Activated gamma-delta T cell (primary cell): Measurements from ENCODE around the gene RABEPK.
A peak's percentile ranks its signal among the peaks of the same experiment; 100 is the strongest.
"Not testable (repeated sequence)": the region's sequence is repeated elsewhere in the genome, so short reads cannot be mapped to it uniquely, and the experiment has no call there.

Experiments used
- DNase-seq: peaks from one replicate; lab custom pipeline; 2025; lab: John Stamatoyannopoulos, UW

The RABEPK gene

GRCh38 chr9:125195591-125195990, 4.8 kb upstream of the RABEPK start:
- not testable (repeated sequence) for DNase-seq

DNA sequence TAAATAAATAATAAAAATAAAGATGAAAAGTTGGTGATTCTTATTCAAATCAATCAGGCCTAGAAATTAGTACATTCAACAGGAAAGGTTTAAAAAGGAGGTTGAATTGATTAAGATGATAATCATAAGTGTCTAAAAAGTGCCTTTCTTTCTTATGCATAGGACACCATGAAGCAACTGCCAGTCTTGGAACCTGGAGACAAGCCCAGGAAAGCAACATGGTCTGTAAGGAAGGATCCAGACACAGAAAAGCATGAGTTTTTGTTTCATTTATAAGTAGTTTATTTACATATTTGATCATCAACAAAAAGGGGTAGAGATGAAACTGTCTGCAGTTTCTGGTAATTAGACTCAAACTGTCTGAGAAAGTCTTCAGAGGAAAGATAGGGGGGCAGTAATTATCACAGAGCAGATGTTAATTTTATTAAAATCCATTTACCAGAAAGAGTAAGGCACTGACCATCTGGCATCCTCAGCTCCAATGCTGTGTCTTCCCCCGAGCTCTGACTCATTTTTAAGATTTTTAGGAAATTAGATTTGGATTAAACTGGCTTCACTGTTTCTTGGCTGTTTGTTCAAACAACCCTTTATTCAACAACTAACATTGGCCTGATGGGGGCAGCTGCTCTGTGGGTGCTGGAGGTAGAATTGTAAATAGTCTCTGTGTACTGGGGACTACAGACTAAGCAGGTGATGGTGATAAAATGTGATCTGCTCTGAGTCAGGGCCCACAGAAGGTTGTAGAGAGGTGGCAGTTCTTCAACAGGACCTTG, 2.7 kb downstream of the RABEPK start:
- DNase-seq: no peak

DNA sequence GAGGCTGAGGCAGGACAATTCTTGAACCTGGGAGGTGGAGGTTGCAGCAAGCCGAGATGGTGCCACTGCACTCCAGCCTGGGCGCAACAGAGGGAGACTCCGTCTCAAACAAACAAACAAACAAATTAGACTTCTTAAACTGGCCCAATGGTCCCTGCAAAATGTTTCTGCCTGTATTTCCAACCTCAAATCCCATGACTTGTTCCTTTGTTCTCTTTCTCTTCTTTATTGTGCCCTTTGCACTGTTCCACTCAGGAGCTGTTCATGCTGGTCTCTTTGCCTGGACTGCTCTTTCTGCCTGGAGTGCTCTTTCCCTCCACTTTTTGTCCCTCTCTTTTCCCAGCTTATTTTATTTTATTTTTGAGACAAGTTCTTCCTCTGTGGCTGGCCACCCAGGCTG, 4.1 kb downstream of the RABEPK start:
- no peak for DNase-seq

DNA sequence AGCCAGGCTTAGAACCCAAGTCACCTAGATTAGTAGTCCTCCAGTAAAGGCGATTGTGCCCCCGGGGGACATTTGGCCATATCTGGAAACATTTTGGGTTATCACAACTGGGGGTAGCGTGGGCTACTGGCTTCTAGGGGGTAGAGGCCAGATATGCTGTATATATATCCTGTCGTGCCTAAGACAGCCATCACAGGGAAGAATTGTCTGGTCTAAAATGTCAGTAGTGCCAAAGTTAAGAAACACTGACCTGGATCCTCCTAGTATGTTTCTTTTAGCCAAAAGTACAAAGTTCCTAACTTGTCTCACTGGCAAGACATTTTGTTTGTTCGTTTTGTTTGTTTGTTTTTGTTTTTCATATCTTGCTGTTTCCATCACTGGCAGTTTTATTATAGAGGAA, 13.8 kb downstream of the RABEPK start:
- DNase-seq: no peak

DNA sequence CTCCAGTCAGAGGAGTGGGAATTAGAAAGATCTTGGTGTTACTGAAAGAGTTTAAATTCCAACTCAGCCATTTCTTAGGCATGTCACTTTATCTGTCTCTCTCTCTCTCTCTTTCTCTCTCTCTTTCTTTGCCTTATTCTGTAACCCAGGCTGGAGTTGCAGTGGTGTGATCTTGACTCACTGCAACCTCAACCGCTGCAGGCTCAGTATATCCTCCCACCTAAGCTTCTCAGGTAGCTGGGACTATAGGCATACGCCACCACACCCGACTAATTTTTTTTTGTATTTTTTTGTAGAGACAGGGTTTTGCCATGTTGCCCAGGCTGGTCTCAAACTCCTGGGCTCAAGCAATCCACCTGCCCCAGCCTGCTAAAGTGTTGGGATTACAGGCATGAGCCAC, 18.3 kb downstream of the RABEPK start:
- no peak for DNase-seq

DNA sequence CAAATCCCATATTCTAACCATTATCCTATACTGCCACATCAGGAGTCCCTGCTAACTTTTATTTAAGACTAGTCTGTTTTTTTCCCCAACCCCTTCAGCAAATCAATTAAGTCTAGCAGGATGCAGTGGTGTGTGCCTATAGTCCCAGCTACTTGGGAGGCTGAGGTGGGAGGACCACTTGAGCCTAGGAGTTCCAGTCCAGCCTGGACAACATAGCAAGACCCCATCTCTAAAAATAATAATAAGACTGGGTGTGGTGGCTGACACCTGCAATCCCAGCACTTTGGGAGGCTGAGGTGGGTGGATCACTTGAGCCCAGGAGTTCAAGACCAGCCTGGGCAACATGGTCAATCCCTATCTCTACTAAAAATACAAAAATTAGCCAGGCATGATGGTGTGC, 24.5 kb downstream of the RABEPK start:
- DNase-seq: not testable (repeated sequence)

GRCh38 chr9:125227761-125228160, 27.4 kb downstream of the RABEPK start:
- DNase-seq: no peak

DNA sequence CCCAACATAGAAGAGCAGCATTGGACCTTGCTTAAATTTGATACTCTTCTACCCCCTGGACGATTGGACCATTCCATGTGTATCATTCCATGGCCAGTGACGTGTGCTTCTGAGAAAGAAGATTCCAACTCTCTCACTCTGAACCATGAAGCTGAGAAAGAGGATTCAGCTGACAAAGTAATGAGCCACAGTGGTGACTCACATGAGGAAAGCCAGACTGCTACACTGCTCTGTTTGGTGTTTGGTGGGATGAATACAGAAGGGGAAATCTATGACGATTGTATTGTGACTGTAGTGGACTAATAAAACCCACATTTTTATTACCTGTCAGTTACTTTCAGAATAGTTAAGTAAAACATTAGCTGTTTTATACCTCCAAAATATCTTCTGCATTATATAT, 33.3 kb downstream of the RABEPK start:
- no peak for DNase-seq

DNA sequence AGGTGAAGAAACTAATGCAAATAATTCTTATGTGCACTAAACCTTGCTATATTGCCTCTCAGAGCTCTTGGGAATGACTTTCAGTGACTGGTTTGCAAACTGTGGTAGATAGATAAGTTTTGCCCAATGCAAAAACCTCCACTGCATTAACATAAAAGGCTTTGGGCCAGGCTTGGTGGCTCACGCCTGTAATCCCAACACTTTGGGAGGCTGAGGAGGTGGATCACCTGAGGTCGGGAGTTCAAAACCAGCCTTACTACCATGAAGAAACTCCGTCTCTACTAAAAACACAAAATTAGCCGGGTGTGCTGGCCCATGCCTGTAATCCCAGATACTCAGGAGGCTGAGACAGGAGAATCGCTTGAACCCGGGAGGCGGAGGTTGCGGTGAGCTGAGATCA, 33.8 kb downstream of the RABEPK start:
- DNase-seq: not testable (repeated sequence)

- no peak for DNase-seq
Observed at GRCh38 chr9:125235804-125236519, 35.6 kb downstream of the RABEPK start.

- DNase-seq: not testable (repeated sequence)
Observed at GRCh38 chr9:125236520-125237159, 36.3 kb downstream of the RABEPK start.

DNA sequence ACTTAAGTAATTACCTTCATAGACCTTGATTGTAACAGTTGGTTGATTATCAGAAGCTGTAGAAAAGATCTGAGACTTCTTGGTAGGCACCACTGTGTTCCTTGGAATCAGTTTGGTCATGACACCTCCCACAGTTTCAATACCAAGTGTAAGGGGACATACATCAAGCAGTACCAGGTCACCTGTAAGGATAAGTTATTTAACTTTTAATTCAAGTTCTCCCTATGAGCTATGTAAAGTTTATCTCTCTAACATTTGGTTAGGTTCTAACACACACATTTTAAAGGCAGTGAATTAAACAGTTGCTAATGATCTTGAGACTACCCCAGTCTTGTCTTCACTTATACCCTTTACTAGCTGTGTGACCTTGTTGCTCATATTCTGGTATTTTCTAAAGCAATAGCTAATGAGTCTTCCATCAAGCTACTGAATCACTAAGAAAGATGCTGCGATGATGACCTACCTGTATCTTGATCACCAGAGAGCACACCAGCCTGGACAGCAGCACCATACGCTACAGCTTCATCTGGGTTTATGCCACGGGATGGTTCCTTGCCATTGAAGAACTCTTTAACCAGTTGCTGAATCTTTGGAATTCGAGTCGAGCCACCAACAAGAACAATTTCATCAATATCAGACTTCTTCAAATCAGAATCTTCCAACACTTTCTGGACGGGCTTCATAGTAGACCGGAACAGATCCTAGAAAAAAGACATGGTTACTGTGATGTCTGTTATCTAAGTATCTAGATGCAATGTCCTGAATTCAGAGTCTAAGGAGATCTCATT, 38.0 kb downstream of the RABEPK start:
- DNase-seq: no peak

DNA sequence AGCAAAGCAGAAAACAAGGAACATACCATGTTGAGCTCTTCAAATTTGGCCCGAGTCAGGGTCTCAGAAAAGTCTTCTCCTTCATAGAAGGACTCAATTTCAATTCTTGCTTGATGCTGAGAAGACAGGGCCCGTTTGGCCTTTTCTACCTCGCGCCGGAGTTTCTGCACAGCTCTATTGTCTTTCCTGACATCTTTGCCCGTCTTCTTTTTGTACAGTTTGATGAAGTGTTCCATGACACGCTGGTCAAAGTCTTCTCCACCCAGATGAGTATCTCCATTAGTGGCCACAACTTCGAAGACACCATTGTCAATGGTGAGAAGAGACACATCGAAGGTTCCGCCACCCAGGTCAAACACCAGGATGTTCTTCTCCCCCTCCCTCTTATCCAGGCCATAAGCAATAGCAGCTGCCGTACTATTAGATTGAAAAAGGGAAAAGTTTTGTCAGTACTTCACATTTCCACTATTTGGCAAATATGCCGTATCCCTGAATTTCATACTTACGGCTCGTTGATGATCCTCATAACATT, 38.6 kb downstream of the RABEPK start:
- DNase-seq: no peak

GRCh38 chr9:125239631-125240597, 39.6 kb downstream of the RABEPK start:
- no peak for DNase-seq

DNA sequence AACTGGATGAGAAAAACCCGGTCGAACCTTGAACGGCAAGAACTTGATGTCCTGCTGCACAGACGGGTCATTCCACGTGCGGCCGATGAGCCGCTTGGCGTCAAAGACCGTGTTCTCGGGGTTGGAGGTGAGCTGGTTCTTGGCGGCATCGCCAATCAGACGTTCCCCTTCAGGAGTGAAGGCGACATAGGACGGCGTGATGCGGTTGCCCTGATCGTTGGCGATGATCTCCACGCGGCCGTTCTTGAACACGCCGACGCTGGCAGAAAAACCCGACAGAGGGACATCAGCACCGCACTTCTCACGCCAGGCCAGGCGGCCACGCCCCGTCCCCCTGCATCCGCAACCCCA, 40.3 kb downstream of the RABEPK start:
- no peak for DNase-seq

- peak; percentile 96 for DNase-seq
Observed at GRCh38 chr9:125241000-125241862, 40.9 kb downstream of the RABEPK start, which contains the start of gene HSPA5. TSS of gene HSPA5 (minus strand) at chr9:125241343. CDS start at chr9:125241126, 217 bp downstream.

- DNase-seq: no peak
Observed at GRCh38 chr9:125241863-125242739, 41.8 kb downstream of the RABEPK start.

- no peak for DNase-seq
Observed at GRCh38 chr9:125243792-125244260, 43.5 kb downstream of the RABEPK start.
